OCI-LY1 (cell line): Measurements from ENCODE around the gene PAQR3.

Source experiments
- H2AFZ ChIP-seq: fragments of 200-600 bp; sonication (generic), shearing (Covaris generic); 2 replicates; pipeline ENCODE4 v1.6.0; 2014; ENCODE audit warnings: antibody characterized with exemption, mild to moderate bottlenecking, low read length
- H3F3A ChIP-seq: fragments of 200-600 bp; sonication (generic), shearing (Covaris generic); 2 replicates; pipeline ENCODE4 v1.6.0; 2014; ENCODE audit warnings: mild to moderate bottlenecking, antibody characterized with exemption, low read length, moderate library complexity; ENCODE audit not compliant: insufficient read depth
- H3K27ac ChIP-seq: fragments of 200-600 bp; sonication (generic); 2 replicates; pipeline ENCODE4 v1.5.1; 2014; ENCODE audit warnings: low read length, mixed run types, mild to moderate bottlenecking, low read depth; ENCODE audit not compliant: poor library complexity, severe bottlenecking
- H3K27me3 ChIP-seq: fragments of 200-600 bp; sonication (generic); 2 replicates; pipeline ENCODE4 v1.6.0; 2014; ENCODE audit warnings: antibody characterized with exemption, mild to moderate bottlenecking, low read length, moderate library complexity; ENCODE audit not compliant: insufficient read depth
- H3K36me3 ChIP-seq: fragments of 200-600 bp; sonication (generic); 2 replicates; pipeline ENCODE4 v1.6.1; 2014; ENCODE audit warnings: mild to moderate bottlenecking, antibody characterized with exemption, low read length, moderate library complexity, mixed read lengths; ENCODE audit not compliant: insufficient read depth
- H3K4me1 ChIP-seq: fragments of 200-600 bp; sonication (generic); 2 replicates; pipeline ENCODE4 v1.5.1; 2014; ENCODE audit warnings: mild to moderate bottlenecking, low read length, moderate library complexity; ENCODE audit not compliant: insufficient read depth, severe bottlenecking
- H3K4me2 ChIP-seq: fragments of 200-600 bp; sonication (generic), shearing (Covaris generic); 2 replicates; pipeline ENCODE4 v1.6.1; 2014; ENCODE audit warnings: low read length
- H3K4me3 ChIP-seq: fragments of 200-600 bp; sonication (generic); 2 replicates; pipeline ENCODE4 v1.5.1; 2014; ENCODE audit warnings: low read length, low read depth, mild to moderate bottlenecking, mixed read lengths; ENCODE audit not compliant: poor library complexity, severe bottlenecking
- H3K79me2 ChIP-seq: fragments of 200-600 bp; shearing (Covaris generic); 2 replicates; pipeline ENCODE4 v1.6.1; 2016; ENCODE audit warnings: mixed run types, low read length, mixed read lengths; ENCODE audit not compliant: insufficient read depth
- H3K9ac ChIP-seq: fragments of 200-600 bp; sonication (generic), shearing (Covaris generic); 2 replicates; pipeline ENCODE4 v1.6.1; 2014; ENCODE audit warnings: mild to moderate bottlenecking, low read length, mixed read lengths
- H3K9me2 ChIP-seq: fragments of 200-600 bp; sonication (generic), shearing (Covaris generic); 2 replicates; pipeline ENCODE4 v1.6.1; 2014; ENCODE audit warnings: low read depth, mild to moderate bottlenecking, low read length, mixed read lengths
- H3K9me3 ChIP-seq: fragments of 200-600 bp; shearing (Covaris generic); 2 replicates; pipeline ENCODE4 v1.6.1; 2014; ENCODE audit warnings: low read length, mixed read lengths
- H4K20me1 ChIP-seq: fragments of 200-600 bp; sonication (generic), shearing (Covaris generic); 2 replicates; pipeline ENCODE4 v1.6.0; 2016; ENCODE audit warnings: mild to moderate bottlenecking, low read length; ENCODE audit not compliant: insufficient read depth
- CTCF ChIP-seq: fragments of 200-600 bp; sonication (generic), shearing (Covaris generic); IDR thresholded peaks from 2 replicates; pipeline ENCODE4 v1.5.1; 2017; ENCODE audit warnings: mild to moderate bottlenecking, antibody characterized with exemption, low read length, moderate library complexity, mixed read lengths
- EZH2 ChIP-seq: fragments of 200-600 bp; sonication (generic), shearing (Covaris generic); IDR thresholded peaks from 2 replicates; pipeline ENCODE4 v1.8.0; 2017; ENCODE audit warnings: borderline replicate concordance, mixed run types, mild to moderate bottlenecking, antibody characterized with exemption, low read length, moderate library complexity, mixed read lengths

Gene PAQR3

DNA sequence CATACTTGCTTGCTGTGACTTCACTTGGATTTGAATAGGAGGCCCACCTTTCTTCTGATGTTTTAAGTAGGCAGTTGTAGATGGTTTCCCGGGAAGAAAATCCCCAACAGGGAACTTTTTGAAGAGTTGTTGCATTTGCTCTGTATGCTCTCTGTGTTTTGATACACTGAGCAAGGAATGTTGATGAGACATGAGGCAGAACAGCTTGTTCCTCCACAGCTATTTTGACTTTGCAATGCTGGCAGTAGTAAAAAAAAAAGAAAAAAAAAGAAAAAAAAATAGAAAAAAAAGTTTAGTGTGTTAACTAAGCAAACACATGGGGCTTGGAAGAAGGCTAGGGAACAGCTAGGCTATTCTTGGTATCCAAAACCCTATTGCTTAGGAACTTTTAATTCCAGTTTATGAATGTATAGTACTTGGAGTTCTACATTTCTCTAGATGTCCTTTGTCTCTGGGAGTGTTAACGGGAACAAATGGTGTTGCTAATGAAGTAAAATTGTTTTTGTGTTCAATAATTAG, 23.4 kb upstream of the PAQR3 start:
- Histone ChIP-seq H3K27me3 (no peaks in the 10 kb centered on the region), H3K4me1 (no peaks in the 10 kb centered on the region), H3K9ac (no peak overlapping the region), H3K4me3 (no peak overlapping the region), H3K4me2 (no peak overlapping the region), H2AFZ (no peak overlapping the region), H3K36me3 (no peaks in the 10 kb centered on the region), H3K9me3 (no peaks in the 10 kb centered on the region), H3K79me2 (no peaks in the 10 kb centered on the region), H3K27ac (no peak overlapping the region), H4K20me1 (no peaks in the 10 kb centered on the region; the same call in 1 of the 2 replicates), H3F3A (no peaks in the 10 kb centered on the region), H3K9me2 (no peaks in the 10 kb centered on the region)
- no peak for TF ChIP-seq EZH2
- no peak for TF ChIP-seq CTCF

GRCh38 chr4:78960926-78961325, 21.7 kb upstream of the PAQR3 start:
- Histone ChIP-seq H3K79me2 (no peaks in the 10 kb centered on the region), H3K9me2 (no peaks in the 10 kb centered on the region), H3K4me1 (no peaks in the 10 kb centered on the region), H3K4me2 (no peak overlapping the region), H3F3A (no peaks in the 10 kb centered on the region), H3K27ac (no peak overlapping the region), H3K4me3 (no peak overlapping the region), H2AFZ (no peak overlapping the region), H3K9me3 (no peaks in the 10 kb centered on the region), H3K9ac (no peak overlapping the region), H3K36me3 (no peaks in the 10 kb centered on the region), H4K20me1 (no peaks in the 10 kb centered on the region; the same call in 1 of the 2 replicates), H3K27me3 (no peaks in the 10 kb centered on the region)
- TF ChIP-seq CTCF = no peak

- TF ChIP-seq CTCF (no peak), EZH2 (no peak)
- H3K4me1 ChIP-seq = no peaks in the 10 kb centered on the region
- H3K36me3 ChIP-seq = no peaks in the 10 kb centered on the region
- H4K20me1 ChIP-seq = no peaks in the 10 kb centered on the region
- H3K9me2 ChIP-seq = no peaks in the 10 kb centered on the region
- H3K4me2 ChIP-seq = no peak overlapping the region
- H3K27ac ChIP-seq = no peak overlapping the region
- H3K79me2 ChIP-seq = no peaks in the 10 kb centered on the region
- H2AFZ ChIP-seq = no peak overlapping the region
- no peak overlapping the region for H3K9ac ChIP-seq
- no peaks in the 10 kb centered on the region for H3K9me3 ChIP-seq
- no peaks in the 10 kb centered on the region; the same call in 1 of the 2 replicates for H3F3A ChIP-seq
- no peaks in the 10 kb centered on the region for H3K27me3 ChIP-seq
- H3K4me3 ChIP-seq = no peak overlapping the region
These were observed 17.7 kb upstream of the PAQR3 start for GRCh38 chr4:78956975-78957374.
